ENCODE measurements around the gene LAGE3. TPM values are rescaled to one million over a fixed set of nuclear protein-coding genes. Genes with fewer than 3 reads are reported as not detected.
A peak's percentile ranks its signal among the peaks of the same experiment; 100 is the strongest.

LAGE3 gene
- total and polyA plus RNA-seq, 10 of the 15 experiments (the other 5 are each of a cell fraction or from before 2014, with no cell fraction given): 5.3 to 63.7 (median 19.7) TPM

DNA sequence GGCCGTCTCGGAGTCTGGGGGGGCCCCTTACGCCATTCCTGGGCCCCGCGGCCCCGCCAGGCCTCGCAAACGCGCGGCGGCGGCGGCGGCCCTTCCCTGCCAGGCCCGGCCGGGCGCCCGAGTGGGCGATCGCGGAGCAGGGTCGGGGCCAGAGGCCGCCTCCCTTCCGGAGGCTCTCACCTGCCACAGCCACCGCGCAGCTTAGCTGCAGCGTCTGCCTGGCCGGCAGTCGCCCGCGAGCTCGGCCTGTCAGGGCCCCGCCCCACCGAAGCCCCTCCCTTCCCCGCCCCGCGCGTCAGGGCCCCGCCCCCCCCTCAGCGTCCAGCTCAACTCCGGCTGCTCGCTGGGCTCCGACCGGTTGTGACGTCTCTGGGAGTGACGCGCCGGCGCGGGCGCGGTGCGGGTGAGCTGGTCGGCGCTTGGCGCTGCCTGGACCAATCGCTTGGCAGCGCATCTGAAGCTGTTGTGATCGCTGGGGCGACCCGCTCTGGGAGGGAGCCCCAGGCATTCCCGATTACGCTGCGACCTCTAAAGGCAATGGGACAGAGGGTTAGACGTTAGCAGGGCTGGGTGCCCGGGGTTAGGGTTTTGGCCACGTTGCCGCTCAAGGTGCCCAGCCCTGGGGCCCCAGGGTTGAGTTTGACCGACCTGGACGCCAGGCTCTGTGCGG, 11.5 kb upstream of the LAGE3 start, which contains the start of gene SLC10A3:
TSS of gene SLC10A3 (minus strand) at position 216 of the 670 bp plus-strand sequence. CDS start 1,689 bp downstream, outside the sequence.
- peak; percentile 91 for ATAC-seq
- Histone ChIP-seq H3K9ac (ENCODE audit: control insufficient read depth, insufficient read depth, low read length) (peak within 1 kb of the TSS; percentile 80), H3K9me3 (replicated peaks; ENCODE audit: control insufficient read depth, insufficient read depth, low read length) (no peaks in the 10 kb centered on the region; the same call in 2 of the 3 replicates), H3K79me2 (ENCODE audit: control insufficient read depth, insufficient read depth, low read length) (peaks cover 10% of the 10 kb centered on the region), H3K4me2 (ENCODE audit: control insufficient read depth, insufficient read depth) (peak within 1 kb of the TSS; percentile 84), H2AFZ (ENCODE audit: control insufficient read depth, low read depth, low read length) (peak within 1 kb of the TSS; percentile 77), H3K27ac (ENCODE audit: control insufficient read depth, insufficient read depth) (peak within 1 kb of the TSS; percentile 76), H3K27me3 (replicated peaks in 1 of 2; ENCODE audit: control insufficient read depth in 2 of 2, insufficient read depth in 2 of 2, low read length in 1 of 2) (no peaks in the 10 kb centered on the region), H4K20me1 (ENCODE audit: control insufficient read depth, insufficient read depth) (no peaks in the 10 kb centered on the region), H3K4me3 (peak within 1 kb of the TSS; percentile 74), H3K36me3 (ENCODE audit: control insufficient read depth in 2 of 2, insufficient read depth in 2 of 2, low read length in 1 of 2) (peaks cover 0 to 2% of the 10 kb centered on the region in 2 experiments; a peak in 1 of 4 replicates), H3K4me1 (ENCODE audit: control insufficient read depth, insufficient read depth, low read length) (peaks cover under 1% of the 10 kb centered on the region; the same call in 1 of the 2 replicates)
- FAIRE-seq: peak; percentile 81
- 35% methylated on average over 51 of the region's 71 CpGs for WGBS (ENCODE audit: insufficient coverage, insufficient replicate concordance, low lambda C conversion rate, missing lambda C conversion rate)
- ChIA-PET SMC1A (ENCODE audit: uncharacterized antibody, unreplicated experiment) (interaction anchor here (0.9 to 2.2 kb wide), 5 partner anchors 9 to 117 kb away, joined by 3 to 7 read pairs (median 4); partner anchors contain the start of genes ATP6AP1 and FAM3A), POLR2A (interaction anchor here (0.6 to 3.3 kb wide), 15 partner anchors 9 to 121 kb away, joined by 3 to 14 read pairs (median 4); partner anchors contain the start of genes EMD, FAM3A and RPL10), CTCF (interaction anchor here (1.0 to 2.4 kb wide), 3 partner anchors 9 to 37 kb away, joined by 3 to 13 read pairs (median 5); no protein-coding TSS in a partner anchor), RAD21 (ENCODE audit: unreplicated experiment) (interaction anchor here (0.6 to 1.9 kb wide), 9 partner anchors 12 to 117 kb away, joined by 3 to 7 read pairs (median 5); partner anchors contain the start of genes FAM3A, LAGE3 and RPL10)
- intact Hi-C loops (cut with micrococcal nuclease; ENCODE audit: unreplicated experiment): loop anchor here (1.0 kb wide), 1 partner anchor 37 kb away; no protein-coding TSS in a partner anchor
- BruUV-seq (replicated peaks): no TSS peak
- peak; percentile 67 for DNase-seq (ENCODE audit: low read depth, low spot score)
- in situ Hi-C loops (cut with MboI): no loop called here
- TF ChIP-seq ZNF274 (IDR thresholded peaks at IDR 0.05; ENCODE audit: insufficient read depth, insufficient read length) (no peak), RBBP5 (conservative IDR thresholded peaks at IDR 0.05) (no peak), YBX1 (IDR thresholded peaks at IDR 0.05) (no peak), MYC (IDR thresholded peaks at IDR 0.05; ENCODE audit: insufficient read depth, insufficient read length, insufficient replicate concordance, low read length, severe bottlenecking) (no peak), KDM1A (IDR thresholded peaks at IDR 0.05; ENCODE audit: borderline replicate concordance) (no peak), STAT1 (conservative IDR thresholded peaks at IDR 0.05) (no peak), NR2C2 (IDR thresholded peaks at IDR 0.05; ENCODE audit: borderline replicate concordance, control insufficient read depth, insufficient read length, low read depth) (no peak), MYB (IDR thresholded peaks at IDR 0.05; ENCODE audit: borderline replicate concordance, low read depth, low read length) (no peak), SIN3A (IDR thresholded peaks at IDR 0.05; ENCODE audit: low read depth, low read length) (no peak), IRF5 (IDR thresholded peaks at IDR 0.05; ENCODE audit: borderline replicate concordance) (no peak), ESRRA (IDR thresholded peaks at IDR 0.05; ENCODE audit: low read length) (no peak), SKIL (IDR thresholded peaks at IDR 0.05; ENCODE audit: low read depth, poor library complexity, severe bottlenecking) (no peak)
- TF ChIP-seq, protein P1, sequence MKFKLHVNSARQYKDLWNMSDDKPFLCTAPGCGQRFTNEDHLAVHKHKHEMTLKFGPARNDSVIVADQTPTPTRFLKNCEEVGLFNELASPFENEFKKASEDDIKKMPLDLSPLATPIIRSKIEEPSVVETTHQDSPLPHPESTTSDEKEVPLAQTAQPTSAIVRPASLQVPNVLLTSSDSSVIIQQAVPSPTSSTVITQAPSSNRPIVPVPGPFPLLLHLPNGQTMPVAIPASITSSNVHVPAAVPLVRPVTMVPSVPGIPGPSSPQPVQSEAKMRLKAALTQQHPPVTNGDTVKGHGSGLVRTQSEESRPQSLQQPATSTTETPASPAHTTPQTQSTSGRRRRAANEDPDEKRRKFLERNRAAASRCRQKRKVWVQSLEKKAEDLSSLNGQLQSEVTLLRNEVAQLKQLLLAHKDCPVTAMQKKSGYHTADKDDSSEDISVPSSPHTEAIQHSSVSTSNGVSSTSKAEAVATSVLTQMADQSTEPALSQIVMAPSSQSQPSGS (IDR thresholded peaks at IDR 0.05; ENCODE audit: low read length): no peak
- TF ChIP-seq, protein P2, sequence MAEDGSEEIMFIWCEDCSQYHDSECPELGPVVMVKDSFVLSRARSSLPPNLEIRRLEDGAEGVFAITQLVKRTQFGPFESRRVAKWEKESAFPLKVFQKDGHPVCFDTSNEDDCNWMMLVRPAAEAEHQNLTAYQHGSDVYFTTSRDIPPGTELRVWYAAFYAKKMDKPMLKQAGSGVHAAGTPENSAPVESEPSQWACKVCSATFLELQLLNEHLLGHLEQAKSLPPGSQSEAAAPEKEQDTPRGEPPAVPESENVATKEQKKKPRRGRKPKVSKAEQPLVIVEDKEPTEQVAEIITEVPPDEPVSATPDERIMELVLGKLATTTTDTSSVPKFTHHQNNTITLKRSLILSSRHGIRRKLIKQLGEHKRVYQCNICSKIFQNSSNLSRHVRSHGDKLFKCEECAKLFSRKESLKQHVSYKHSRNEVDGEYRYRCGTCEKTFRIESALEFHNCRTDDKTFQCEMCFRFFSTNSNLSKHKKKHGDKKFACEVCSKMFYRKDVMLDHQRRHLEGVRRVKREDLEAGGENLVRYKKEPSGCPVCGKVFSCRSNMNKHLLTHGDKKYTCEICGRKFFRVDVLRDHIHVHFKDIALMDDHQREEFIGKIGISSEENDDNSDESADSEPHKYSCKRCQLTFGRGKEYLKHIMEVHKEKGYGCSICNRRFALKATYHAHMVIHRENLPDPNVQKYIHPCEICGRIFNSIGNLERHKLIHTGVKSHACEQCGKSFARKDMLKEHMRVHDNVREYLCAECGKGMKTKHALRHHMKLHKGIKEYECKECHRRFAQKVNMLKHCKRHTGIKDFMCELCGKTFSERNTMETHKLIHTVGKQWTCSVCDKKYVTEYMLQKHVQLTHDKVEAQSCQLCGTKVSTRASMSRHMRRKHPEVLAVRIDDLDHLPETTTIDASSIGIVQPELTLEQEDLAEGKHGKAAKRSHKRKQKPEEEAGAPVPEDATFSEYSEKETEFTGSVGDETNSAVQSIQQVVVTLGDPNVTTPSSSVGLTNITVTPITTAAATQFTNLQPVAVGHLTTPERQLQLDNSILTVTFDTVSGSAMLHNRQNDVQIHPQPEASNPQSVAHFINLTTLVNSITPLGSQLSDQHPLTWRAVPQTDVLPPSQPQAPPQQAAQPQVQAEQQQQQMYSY (CRISPR knock-in tag; IDR thresholded peaks at IDR 0.05): no peak

Data from GM12878 (cell line).